HG02870 (cell line): Measurements from ENCODE around the gene ANTXR1.
"Not testable (repeated sequence)": the region's sequence is repeated elsewhere in the genome, so short reads cannot be mapped to it uniquely, and the experiment has no call there.

Experiments
- ATAC-seq: cut with Tn5 transposase; IDR thresholded peaks from one replicate; pipeline ENCODE4 v1.9.1; 2021; ENCODE audit warnings: mild to moderate bottlenecking, moderate library complexity; ENCODE audit not compliant: unreplicated experiment

The ANTXR1 gene

GRCh38 chr2:69157441-69157840 lies 144.5 kb downstream of the ANTXR1 start:
- no peak for ATAC-seq

- no peak for ATAC-seq
Observed at GRCh38 chr2:69159986-69160385, 147.0 kb downstream of the ANTXR1 start.

DNA sequence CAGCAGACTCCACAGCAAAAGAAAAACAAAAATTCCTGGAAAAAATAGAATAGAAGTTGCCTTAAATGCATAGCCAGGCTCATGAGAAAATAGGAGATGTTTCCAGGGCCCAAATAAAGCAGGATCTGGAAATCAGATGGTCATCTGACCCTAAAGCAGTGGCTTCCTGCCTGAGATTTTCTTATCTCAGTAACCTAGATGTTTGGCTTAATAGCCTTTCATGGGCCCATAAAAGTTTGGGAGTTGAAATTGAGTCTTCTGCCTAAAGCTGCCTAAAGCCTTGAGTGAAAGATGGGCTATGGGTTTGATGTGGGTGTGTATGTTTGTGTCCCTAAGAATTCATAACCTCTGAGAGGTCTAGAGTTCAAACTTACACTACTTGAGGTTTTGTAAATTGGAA lies 149.1 kb downstream of the ANTXR1 start:
- no peak for ATAC-seq

- no peak for ATAC-seq
Observed at GRCh38 chr2:69163109-69163508, 150.1 kb downstream of the ANTXR1 start.

GRCh38 chr2:69163556-69163955 lies 150.6 kb downstream of the ANTXR1 start:
- ATAC-seq = no peak

DNA sequence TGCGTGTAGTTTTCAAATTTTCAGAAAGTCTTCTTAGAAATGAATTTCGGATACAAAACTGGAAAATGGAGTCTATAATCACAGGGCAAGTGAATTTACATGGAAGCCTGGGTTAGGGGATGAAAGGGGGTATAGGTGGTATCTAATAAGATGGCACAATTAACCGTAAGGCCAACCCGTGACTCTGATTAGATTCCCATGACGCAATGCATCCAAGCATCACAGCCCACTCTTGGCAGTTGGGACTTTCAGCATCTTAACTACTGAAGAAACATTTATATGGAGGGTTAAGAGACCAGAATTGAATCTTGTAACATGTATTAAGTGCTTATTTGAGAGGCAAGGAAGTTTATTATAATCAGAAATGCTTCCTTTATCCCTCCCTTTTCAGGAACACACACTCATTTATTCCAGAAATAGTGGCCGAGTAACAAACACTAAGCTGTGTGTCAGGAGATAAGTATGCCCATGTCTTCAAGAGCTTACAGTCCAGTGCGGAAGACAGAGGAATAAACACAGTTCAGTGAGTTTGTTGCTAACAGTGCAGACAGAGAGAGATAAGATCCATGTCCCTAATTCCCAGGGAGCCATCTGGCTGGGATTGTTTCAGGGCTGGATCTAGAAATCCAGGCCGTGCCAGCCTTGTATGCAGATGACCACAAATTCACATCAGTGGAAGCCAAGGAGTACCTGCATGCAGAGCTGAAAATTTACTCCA lies 151.2 kb downstream of the ANTXR1 start:
- ATAC-seq = no peak

GRCh38 chr2:69165091-69165880 lies 152.3 kb downstream of the ANTXR1 start:
- no peak for ATAC-seq

DNA sequence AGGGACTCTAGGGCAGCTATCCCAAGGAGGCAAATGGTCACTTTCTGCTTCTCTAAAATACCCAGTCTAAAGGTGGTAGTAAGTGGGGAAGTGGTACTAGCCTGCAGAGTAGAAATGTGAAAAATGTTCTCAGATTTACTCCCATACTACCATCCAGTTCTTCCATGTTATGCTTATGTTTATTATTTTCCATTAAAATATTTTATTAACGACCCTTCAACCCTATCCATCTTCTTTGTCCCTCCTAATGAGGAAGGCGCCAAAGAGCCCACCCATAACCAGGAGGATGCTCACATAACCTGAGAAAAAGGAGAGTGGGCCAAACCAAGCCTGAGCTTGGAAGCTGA lies 153.5 kb downstream of the ANTXR1 start:
- ATAC-seq = no peak

DNA sequence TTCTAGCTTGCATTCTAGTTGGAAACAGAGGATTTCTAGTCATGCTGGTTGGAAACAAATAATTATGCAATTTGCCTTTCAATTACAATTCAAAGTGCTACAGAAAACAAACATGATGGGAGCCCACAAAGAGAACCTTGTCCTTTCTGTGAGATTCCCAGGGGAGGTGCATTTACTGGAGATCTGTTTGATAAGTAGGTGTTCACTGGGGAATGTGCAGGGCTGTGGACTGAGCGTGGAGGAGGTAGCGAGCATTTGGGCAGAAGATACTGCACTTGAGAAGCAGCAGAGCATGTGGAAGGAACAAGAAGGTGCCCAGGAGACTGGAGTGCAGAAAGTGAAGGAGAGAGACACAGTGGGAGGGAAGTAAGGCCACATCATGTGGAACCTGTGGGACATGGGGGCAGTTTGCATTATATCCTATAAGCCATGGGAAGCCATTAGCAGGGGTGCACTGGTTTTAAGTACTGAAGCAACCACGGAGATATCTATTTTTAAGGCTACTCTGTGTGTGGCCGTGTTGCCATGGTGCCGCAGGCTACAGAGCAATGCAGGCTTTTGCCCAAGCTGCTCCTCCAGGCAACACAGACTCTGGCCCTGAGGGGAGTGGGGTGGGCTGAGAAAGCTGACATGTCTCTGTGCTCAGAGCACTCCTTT lies 154.0 kb downstream of the ANTXR1 start:
- no peak for ATAC-seq

GRCh38 chr2:69167469-69167822 lies 154.5 kb downstream of the ANTXR1 start:
- ATAC-seq = no peak

GRCh38 chr2:69168144-69168813 lies 155.3 kb downstream of the ANTXR1 start:
- ATAC-seq = no peak

- ATAC-seq = no peak
Observed at GRCh38 chr2:69168950-69169654, 156.1 kb downstream of the ANTXR1 start.

DNA sequence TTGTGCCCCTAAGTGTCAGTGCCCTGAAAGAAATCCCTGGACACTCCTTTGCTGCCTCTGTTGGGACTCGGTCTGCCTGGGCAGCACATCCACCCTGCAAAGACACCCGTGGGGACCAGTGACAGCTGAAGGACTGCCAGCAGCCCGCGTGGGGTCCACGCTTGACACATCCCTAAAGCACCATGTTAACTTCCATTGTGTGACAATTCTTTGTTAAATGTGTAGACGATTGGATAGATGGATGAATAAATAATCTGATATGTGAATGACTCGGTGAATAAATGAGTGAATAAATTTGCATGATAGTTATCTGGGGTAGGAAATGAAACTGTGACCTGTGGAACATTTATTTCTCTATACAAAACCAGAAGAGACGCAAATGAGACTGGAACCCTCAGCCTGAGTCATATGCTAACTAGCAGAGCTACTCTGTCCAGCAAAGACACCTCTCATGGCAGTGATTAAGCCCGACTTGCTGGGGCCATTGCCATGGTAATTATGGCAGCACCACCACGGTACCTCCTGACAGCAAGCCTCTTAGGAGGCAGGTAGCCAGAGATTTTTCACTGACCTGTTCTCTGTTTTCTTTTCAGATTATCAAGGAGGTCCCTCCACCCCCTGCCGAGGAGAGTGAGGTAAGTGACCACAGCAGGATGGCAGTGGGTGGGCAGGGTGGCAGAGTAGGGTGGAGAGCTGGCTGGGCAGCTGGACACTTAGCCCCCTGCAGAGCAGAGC lies 156.8 kb downstream of the ANTXR1 start:
- ATAC-seq = no peak

DNA sequence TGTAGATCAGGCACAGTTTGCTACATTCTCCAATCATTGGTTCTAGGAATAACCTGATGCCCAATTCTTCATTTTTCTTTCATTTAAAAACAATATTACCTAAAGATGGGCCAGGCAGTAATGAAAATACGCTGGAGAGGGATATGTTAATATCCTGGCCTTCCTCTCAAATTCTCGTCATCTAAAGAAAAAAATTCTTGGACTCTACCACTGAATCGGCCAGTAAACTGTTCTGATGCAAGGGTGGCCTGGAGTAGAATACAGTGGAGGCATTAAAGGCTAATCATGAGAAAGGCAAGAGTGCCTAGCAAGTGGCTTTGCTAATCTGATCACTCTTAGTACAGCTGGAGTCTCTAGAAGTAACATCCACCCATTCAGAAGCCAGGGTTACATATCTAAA lies 157.7 kb downstream of the ANTXR1 start:
- no peak for ATAC-seq

DNA sequence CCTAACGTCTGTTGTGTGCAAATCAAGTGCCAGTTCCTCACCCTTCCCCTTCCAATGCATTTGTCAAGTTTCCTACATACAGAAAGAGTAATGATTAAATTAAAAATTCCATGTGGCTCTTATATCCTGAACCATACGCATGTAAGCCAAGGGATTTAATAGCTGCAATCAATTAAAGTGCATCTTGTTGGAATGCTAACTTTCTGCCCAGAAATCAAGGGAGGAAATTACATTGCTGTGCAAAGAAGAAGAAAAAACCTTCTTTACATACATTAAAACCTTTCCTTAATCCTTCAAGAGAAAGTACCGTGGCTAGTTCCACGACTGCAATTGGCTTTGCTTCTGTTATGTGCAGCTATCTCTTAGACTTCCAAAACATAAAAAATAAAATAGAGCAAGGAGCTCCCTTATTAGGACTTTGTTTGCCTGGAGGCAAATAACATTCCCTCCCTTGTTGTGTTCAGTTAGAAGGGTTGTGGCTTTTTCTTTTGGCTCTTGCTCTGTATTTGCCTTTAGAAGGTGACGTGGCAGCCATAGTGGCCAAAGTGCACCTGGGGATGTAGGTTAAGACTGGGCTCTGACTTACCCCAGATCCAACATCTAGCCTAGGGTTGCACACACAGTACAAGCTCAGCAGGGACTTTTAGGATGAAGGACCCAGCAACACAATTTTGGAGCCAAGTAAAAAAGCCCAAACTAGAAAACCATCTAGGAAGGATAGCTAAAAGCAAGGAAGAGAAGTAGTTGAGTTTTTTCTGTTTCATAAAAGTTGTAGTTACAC lies 158.3 kb downstream of the ANTXR1 start:
- no peak for ATAC-seq

DNA sequence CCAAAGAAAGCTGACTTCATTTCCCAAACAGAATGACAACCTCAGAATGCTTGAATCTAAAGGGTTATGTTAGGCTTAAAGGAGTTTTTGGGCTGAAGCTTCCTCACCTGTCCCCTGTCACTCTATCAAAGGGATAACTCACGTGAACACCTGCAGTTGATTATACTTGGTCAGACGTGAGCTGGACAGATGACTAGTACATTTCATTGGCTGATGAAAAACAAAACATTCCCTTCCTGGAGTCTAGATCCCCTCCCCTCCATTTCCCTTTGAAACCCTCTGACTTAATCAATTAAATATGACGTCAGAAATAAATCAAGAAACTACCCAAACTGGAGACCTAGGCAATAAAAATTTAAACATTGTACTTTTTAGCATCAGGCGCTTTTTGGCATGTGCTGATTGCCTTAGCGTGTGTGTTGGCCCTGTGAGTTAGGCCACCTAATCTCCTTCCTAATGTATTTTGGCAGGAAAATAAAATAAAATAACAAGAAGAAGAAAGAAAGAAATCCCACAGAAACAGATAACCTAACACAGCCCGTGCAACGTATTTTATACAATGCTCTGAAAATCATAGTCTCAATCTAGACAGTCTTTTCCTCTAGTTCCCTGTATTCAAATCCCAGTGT lies 159.0 kb downstream of the ANTXR1 start:
- ATAC-seq = no peak

DNA sequence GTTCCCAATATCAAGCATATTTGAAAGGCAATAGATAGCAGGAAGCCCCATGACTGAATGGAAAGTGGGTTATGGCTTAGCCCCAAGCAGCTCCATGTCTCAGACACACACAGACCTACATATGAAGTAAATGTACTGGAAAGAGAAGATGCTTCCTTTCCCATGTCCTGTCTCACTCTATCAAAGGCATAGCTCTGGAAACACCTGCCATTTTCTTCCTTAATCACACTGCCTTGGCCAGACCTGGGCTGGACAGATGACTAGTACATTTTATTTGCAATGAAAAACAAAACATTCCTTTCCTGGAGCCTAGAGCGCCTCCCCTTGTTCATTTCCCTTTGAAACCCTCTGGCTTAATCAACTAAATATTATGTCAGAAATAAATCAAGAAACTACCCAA lies 160.7 kb downstream of the ANTXR1 start:
- no peak for ATAC-seq

- ATAC-seq = not testable (repeated sequence)
Observed at GRCh38 chr2:69174211-69174610, 161.2 kb downstream of the ANTXR1 start.
